Stomach (tissue), 9 donors: ENCODE data around the gene NUP62. TPM values are rescaled to one million over a fixed set of nuclear protein-coding genes. Genes with fewer than 3 reads are reported as not detected.
A peak's percentile ranks its signal among the peaks of the same experiment; 100 is the strongest.

Experiments
- DNase-seq, 2 donors: peaks; one replicate each; pipeline versions ENCODE4 v3.0.0 to v3.0.0-alpha.2; 2013 to 2019
- H3K27ac ChIP-seq, 5 donors: fragments of 200-600 bp in 4 of 5; sonication (generic) in 4 of 5; one replicate each; pipeline ENCODE4 v1.5.1; 2013 to 2019; ENCODE audit warnings: mild to moderate bottlenecking in 1 of 5, moderate library complexity in 1 of 5
- H3K27me3 ChIP-seq, 3 donors: fragments of 200-600 bp; sonication (generic); one replicate each; pipeline ENCODE4 v1.5.1; 2017 to 2019; ENCODE audit warnings: mixed run types in 1 of 3
- H3K36me3 ChIP-seq, 4 donors: fragments of 200-600 bp; sonication (generic); 1 replicate in 3 of 4; 2 replicates in 1 of 4; pipeline ENCODE4 v1.5.1; 2016 to 2019
- H3K4me1 ChIP-seq, 4 donors: fragments of 200-600 bp; sonication (generic); one replicate each; pipeline ENCODE4 v1.5.1; 2016 to 2019
- H3K4me3 ChIP-seq, 4 donors: fragments of 200-600 bp; sonication (generic) in 3 of 4; one replicate each; pipeline ENCODE4 v1.5.1; 2016 to 2019; ENCODE audit warnings: mild to moderate bottlenecking in 1 of 4
- H3K9me3 ChIP-seq, 4 donors: fragments of 200-600 bp; sonication (generic); one replicate each; pipeline ENCODE4 v1.5.1; 2016 to 2019
- EP300 ChIP-seq: sonication (generic); formaldehyde crosslinking; IDR thresholded peaks from one replicate; pipeline ENCODE4 v1.6.1; 2017; ENCODE audit warnings: antibody characterized with exemption
- POLR2A ChIP-seq, 4 donors: fragments of 450-650 bp; IDR thresholded peaks; one replicate each; pipeline ENCODE4 v1.6.1; 2016; ENCODE audit warnings: antibody characterized with exemption in 4 of 4, control low read depth in 2 of 4, mild to moderate bottlenecking in 1 of 4, moderate library complexity in 1 of 4
- POLR2AphosphoS5 ChIP-seq, 3 donors: sonication (generic); formaldehyde crosslinking; IDR thresholded peaks; one replicate each; pipeline ENCODE4 v1.6.1; 2016; ENCODE audit warnings: antibody characterized with exemption in 3 of 3
- WGBS, 5 donors: extraction: QIAGEN DNeasy Blood & Tissue Kit in 3 of 5; methylation state at CpG; one replicate each; pipeline versions ENCODE4 v1.1.5 to v1.1.7; 2013 to 2018; 5-methylcytosine and 5-hydroxymethylcytosine counted together
- intact Hi-C: fragments of 100-400 bp; cut with DNase I; formaldehyde crosslinking; loops from one replicate; pipeline ENCODE4 v1.15.1; 2023; ENCODE audit warnings: low total_unique reads
- polyA plus RNA-seq, 3 donors: library from polyadenylated mRNA; stranded (reverse); fragments of 200-250 nt; gene quantifications; one replicate each; pipeline ENCODE4 v1.2.3, GENCODE V29; 2013
- total RNA-seq, 5 donors: library from RNA; depleted of rRNA; stranded (reverse); fragments of >200 nt; gene quantifications; one replicate each; pipeline versions ENCODE4 v1.1.0 to v1.2.3, GENCODE V29; 2014 to 2016
- TF ChIP-seq, protein P1 (sequence below), 7 experiments: fragments of 450-650 bp in 4 of 7; fragments of 200-600 bp in 3 of 7; sonication (generic) in 3 of 7; IDR thresholded peaks; one replicate each; pipeline ENCODE4 v1.5.1; 2016 to 2019; ENCODE audit warnings: antibody characterized with exemption in 7 of 7, control low read depth in 2 of 7, mild to moderate bottlenecking in 1 of 7
- donor health status: healthy with polysubstance abuse.
- donor health status: Bipolar disorder and iron deficiency.
- donor health status: healthy.

NUP62 gene
- total and polyA plus RNA-seq, 8 donors = 5.3 to 58.0 (median 15.2) TPM

DNA sequence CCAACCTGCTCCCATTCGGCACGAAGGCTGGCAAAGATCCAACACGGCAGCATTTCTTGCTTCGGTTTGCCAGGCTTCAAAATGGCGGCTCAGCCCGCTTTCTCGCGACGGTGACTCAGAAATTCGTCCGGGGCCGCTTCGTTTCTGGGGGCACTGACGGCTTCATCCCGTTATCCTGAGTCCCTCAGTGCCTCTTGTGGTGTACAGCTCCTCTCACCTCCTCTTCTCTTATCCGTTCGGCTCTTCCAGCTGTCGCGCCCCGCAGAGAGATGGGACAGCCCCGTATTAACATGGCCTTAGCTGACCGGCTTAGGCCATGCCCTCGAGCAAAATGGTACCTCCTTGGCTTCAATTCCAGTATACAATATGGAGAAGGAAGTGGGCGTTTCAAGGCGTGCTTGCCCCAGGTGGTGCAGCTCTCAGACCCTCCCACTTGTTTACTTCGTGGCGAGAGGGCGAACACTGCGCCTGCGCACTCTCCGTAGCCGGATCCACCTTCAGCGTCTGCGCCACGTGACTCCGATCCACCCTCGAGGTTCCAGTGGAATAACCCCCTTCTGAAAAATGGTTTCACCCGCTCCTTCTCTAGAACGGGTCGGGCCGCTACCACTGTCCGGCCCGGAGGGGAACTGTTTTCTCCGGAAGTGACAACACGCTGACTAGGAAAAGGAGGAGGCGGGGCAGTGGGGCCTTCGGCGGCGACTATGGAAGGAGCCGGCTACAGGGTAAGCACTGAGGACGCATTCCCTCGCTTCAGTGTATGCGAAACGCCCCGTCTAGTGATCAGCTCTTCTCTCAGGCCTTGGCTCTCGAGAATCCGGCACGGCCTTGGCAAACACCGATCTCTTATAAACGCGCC, 52.1 kb downstream of the NUP62 start, which contains the start of the genes AKT1S1 and TBC1D17:
Gene AKT1S1, minus strand, starts transcription at position 336 of the 859 bp plus-strand sequence. CDS start 4,060 bp downstream, outside the sequence.
Gene TBC1D17, plus strand, starts transcription at position 683 of the 859 bp plus-strand sequence. Its CDS starts 22 bp downstream, at position 705.
- no peaks in the 10 kb centered on the region for H3K27me3 ChIP-seq
- 0 to 1% (median 0%) methylated on average over 41 to 61 of the region's 61 CpGs for WGBS, 5 donors
- peaks cover 24 to 55% (median 50%) of the 10 kb centered on the region in 4 donors for H3K36me3 ChIP-seq
- peak within 1 kb of the TSS; percentile 98 to 100 (median 98) for H3K27ac ChIP-seq
- intact Hi-C loops = no loop called here
- H3K4me3 ChIP-seq = peak within 1 kb of the TSS; percentile 73 to 100 (median 92)
- H3K4me1 ChIP-seq = peaks cover 23 to 48% (median 37%) of the 10 kb centered on the region in 4 donors
- DNase-seq = peak; percentile 99 to 100
- H3K9me3 ChIP-seq = no peaks in the 10 kb centered on the region
- TF ChIP-seq, protein P1, sequence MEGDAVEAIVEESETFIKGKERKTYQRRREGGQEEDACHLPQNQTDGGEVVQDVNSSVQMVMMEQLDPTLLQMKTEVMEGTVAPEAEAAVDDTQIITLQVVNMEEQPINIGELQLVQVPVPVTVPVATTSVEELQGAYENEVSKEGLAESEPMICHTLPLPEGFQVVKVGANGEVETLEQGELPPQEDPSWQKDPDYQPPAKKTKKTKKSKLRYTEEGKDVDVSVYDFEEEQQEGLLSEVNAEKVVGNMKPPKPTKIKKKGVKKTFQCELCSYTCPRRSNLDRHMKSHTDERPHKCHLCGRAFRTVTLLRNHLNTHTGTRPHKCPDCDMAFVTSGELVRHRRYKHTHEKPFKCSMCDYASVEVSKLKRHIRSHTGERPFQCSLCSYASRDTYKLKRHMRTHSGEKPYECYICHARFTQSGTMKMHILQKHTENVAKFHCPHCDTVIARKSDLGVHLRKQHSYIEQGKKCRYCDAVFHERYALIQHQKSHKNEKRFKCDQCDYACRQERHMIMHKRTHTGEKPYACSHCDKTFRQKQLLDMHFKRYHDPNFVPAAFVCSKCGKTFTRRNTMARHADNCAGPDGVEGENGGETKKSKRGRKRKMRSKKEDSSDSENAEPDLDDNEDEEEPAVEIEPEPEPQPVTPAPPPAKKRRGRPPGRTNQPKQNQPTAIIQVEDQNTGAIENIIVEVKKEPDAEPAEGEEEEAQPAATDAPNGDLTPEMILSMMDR (IDR thresholded peaks at IDR 0.05) = no peak
- TF ChIP-seq EP300 = no peak
- peak; percentile 74 to 88 (median 78) for TF ChIP-seq POLR2AphosphoS5 (IDR thresholded peaks at IDR 0.05)
- TF ChIP-seq POLR2A (IDR thresholded peaks at IDR 0.05) = peak in 2 of 4 donors; percentile 59 to 77

GRCh38 chr19:49876422-49877019, 52.8 kb downstream of the NUP62 start:
- Histone ChIP-seq H3K4me3 (peak overlapping the region; percentile 73 to 100 (median 92)), H3K27ac (peak overlapping the region; percentile 96 to 100 (median 98)), H3K36me3 (peaks cover 18 to 53% (median 46%) of the 10 kb centered on the region in 4 donors), H3K9me3 (no peaks in the 10 kb centered on the region), H3K27me3 (no peaks in the 10 kb centered on the region), H3K4me1 (peaks cover 23 to 53% (median 37%) of the 10 kb centered on the region in 4 donors)
- TF ChIP-seq POLR2A (IDR thresholded peaks at IDR 0.05) (no peak), EP300 (no peak), POLR2AphosphoS5 (IDR thresholded peaks at IDR 0.05) (peak in 2 of 3 donors; percentile 74 to 95)
- TF ChIP-seq, protein P1 (IDR thresholded peaks at IDR 0.05) = no peak
- DNase-seq = peak; percentile 99 to 100
- WGBS, 5 donors = 0 to 1% (median 0%) methylated on average over 28 to 46 of the region's 46 CpGs
- intact Hi-C loops = no loop called here

DNA sequence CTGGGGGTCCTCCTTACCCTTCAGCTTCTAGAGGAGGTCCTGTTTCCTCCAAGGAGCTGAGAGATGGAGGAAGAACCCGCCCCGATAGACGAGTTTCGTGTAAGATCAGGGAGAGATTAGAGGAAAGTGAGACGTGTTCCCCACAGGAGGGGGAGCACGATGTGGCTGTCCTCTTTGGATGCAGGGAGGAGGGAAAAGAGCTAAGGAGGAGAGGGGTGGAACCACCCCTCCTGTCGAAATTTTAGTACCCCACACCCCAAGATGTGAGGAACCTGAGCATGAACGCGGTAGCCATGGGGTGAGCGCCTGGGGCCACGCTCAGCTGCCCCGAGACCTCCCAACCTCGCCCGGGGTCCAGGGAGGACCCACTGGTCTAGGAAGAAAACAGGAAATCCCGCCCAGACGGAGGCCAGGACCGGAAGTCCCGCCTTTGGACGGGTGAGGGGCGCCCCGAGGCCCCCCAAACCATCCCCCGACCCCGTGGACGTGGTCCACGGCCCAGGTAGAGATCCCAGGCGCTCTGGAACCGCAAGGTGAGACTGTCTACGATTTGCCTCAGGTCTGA, 53.4 kb downstream of the NUP62 start:
- no peaks in the 10 kb centered on the region for H3K9me3 ChIP-seq
- intact Hi-C loops = no loop called here

More for the DNA sequence above, 53.4 kb downstream of the NUP62 start:
- Histone ChIP-seq H3K27me3 (no peaks in the 10 kb centered on the region), H3K27ac (peak overlapping the region; percentile 86 to 100 (median 98)), H3K4me3 (peak overlapping the region; percentile 73 to 100 (median 92)), H3K4me1 (peaks cover 23 to 53% (median 39%) of the 10 kb centered on the region in 4 donors), H3K36me3 (peaks cover 18 to 53% (median 46%) of the 10 kb centered on the region in 4 donors)
- no peak for TF ChIP-seq POLR2AphosphoS5 (IDR thresholded peaks at IDR 0.05)
- no peak for TF ChIP-seq POLR2A (IDR thresholded peaks at IDR 0.05)
- no peak for TF ChIP-seq EP300
- TF ChIP-seq, protein P1 (IDR thresholded peaks at IDR 0.05) = no peak
- 0 to 1% (median 1%) methylated on average over 20 to 28 of the region's 28 CpGs for WGBS, 5 donors
- DNase-seq = peak in 1 of 2 donors; percentile 87
